ENCODE measurements around the gene TNFRSF25. TPM values are rescaled to one million over a fixed set of nuclear protein-coding genes. Genes with fewer than 3 reads are reported as not detected.

The TNFRSF25 gene
- total and polyA plus RNA-seq, 2 experiments from 2014 or later: 7.1 to 14.0 TPM

- H3K36me3 ChIP-seq (replicated peaks; ENCODE audit: insufficient read depth, low read depth): no peaks in the 10 kb centered on the region
- TF ChIP-seq EZH2phosphoT487 (IDR thresholded peaks at IDR 0.05; ENCODE audit: low read depth, severe bottlenecking, unreplicated experiment) (no peak), CTCF (IDR thresholded peaks at IDR 0.05; ENCODE audit: poor library complexity) (no peak), EZH2 (IDR thresholded peaks at IDR 0.05; ENCODE audit: borderline replicate concordance) (no peak)
- H3K79me2 ChIP-seq: no peaks in the 10 kb centered on the region
- no peaks in the 10 kb centered on the region for H4K20me1 ChIP-seq (ENCODE audit: insufficient read depth, poor library complexity, severe bottlenecking)
- H3K9me3 ChIP-seq (ENCODE audit: low read depth): no peaks in the 10 kb centered on the region
- WGBS (ENCODE audit: low lambda C conversion rate, missing lambda C conversion rate): 77% methylated on average over 8 of the region's 8 CpGs
- no peak for DNase-seq (ENCODE audit: low spot score)
- H2AFZ ChIP-seq: no peak overlapping the region
- no peaks in the 10 kb centered on the region for H3K9me2 ChIP-seq (replicated peaks; ENCODE audit: insufficient read depth)
- H3K4me3 ChIP-seq: no peak overlapping the region
- peaks cover 74% of the 10 kb centered on the region for H3K27me3 ChIP-seq
- H3K4me1 ChIP-seq (ENCODE audit: insufficient read depth): peaks cover 29% of the 10 kb centered on the region
- H3K4me2 ChIP-seq: no peak overlapping the region
- no peak overlapping the region for H3K27ac ChIP-seq
These were observed 47.9 kb downstream of the TNFRSF25 start for GRCh38 chr1:6417961-6418667.

GRCh38 chr1:6416906-6417305, 49.1 kb downstream of the TNFRSF25 start:
- H3K4me3 ChIP-seq: no peak overlapping the region
- TF ChIP-seq EZH2 (IDR thresholded peaks at IDR 0.05; ENCODE audit: borderline replicate concordance): no peak
- TF ChIP-seq CTCF (IDR thresholded peaks at IDR 0.05; ENCODE audit: poor library complexity): no peak
- TF ChIP-seq EZH2phosphoT487 (IDR thresholded peaks at IDR 0.05; ENCODE audit: low read depth, severe bottlenecking, unreplicated experiment): no peak
- H3K79me2 ChIP-seq: no peaks in the 10 kb centered on the region
- no peaks in the 10 kb centered on the region for H3K9me2 ChIP-seq (replicated peaks; ENCODE audit: insufficient read depth)
- peaks cover 62% of the 10 kb centered on the region for H3K27me3 ChIP-seq
- no peaks in the 10 kb centered on the region for H4K20me1 ChIP-seq (ENCODE audit: insufficient read depth, poor library complexity, severe bottlenecking)
- H3K9me3 ChIP-seq (ENCODE audit: low read depth): no peaks in the 10 kb centered on the region
- no peak overlapping the region for H2AFZ ChIP-seq
- WGBS (ENCODE audit: low lambda C conversion rate, missing lambda C conversion rate): 92% methylated on average over 5 of the region's 5 CpGs
- peaks cover 29% of the 10 kb centered on the region for H3K4me1 ChIP-seq (ENCODE audit: insufficient read depth)
- H3K4me2 ChIP-seq: no peak overlapping the region
- H3K27ac ChIP-seq: no peak overlapping the region
- no peaks in the 10 kb centered on the region for H3K36me3 ChIP-seq (replicated peaks; ENCODE audit: insufficient read depth, low read depth)
- DNase-seq (ENCODE audit: low spot score): no peak

GRCh38 chr1:6416295-6416656, 49.7 kb downstream of the TNFRSF25 start:
- WGBS (ENCODE audit: low lambda C conversion rate, missing lambda C conversion rate): 56% methylated on average over 3 of the region's 8 CpGs
- H3K27me3 ChIP-seq: peaks cover 56% of the 10 kb centered on the region
- H3K4me3 ChIP-seq: no peak overlapping the region
- H3K27ac ChIP-seq: no peak overlapping the region
- TF ChIP-seq EZH2 (IDR thresholded peaks at IDR 0.05; ENCODE audit: borderline replicate concordance): no peak
- no peak for TF ChIP-seq CTCF (IDR thresholded peaks at IDR 0.05; ENCODE audit: poor library complexity)
- TF ChIP-seq EZH2phosphoT487 (IDR thresholded peaks at IDR 0.05; ENCODE audit: low read depth, severe bottlenecking, unreplicated experiment): no peak
- no peaks in the 10 kb centered on the region for H3K79me2 ChIP-seq
- no peaks in the 10 kb centered on the region for H3K36me3 ChIP-seq (replicated peaks; ENCODE audit: insufficient read depth, low read depth)
- no peak for DNase-seq (ENCODE audit: low spot score)
- peaks cover 29% of the 10 kb centered on the region for H3K4me1 ChIP-seq (ENCODE audit: insufficient read depth)
- no peaks in the 10 kb centered on the region for H4K20me1 ChIP-seq (ENCODE audit: insufficient read depth, poor library complexity, severe bottlenecking)
- H3K4me2 ChIP-seq: no peak overlapping the region
- no peaks in the 10 kb centered on the region for H3K9me2 ChIP-seq (replicated peaks; ENCODE audit: insufficient read depth)
- no peak overlapping the region for H2AFZ ChIP-seq
- no peaks in the 10 kb centered on the region for H3K9me3 ChIP-seq (ENCODE audit: low read depth)
